Smooth muscle cell (in vitro differentiated cells): ENCODE measurements around the gene MIB2. TPM values are rescaled to one million over a fixed set of nuclear protein-coding genes. Genes with fewer than 3 reads are reported as not detected.

ENCODE experiments used
- DNase-seq: peaks from one replicate; lab custom pipeline; 2025; ENCODE audit not compliant: unreplicated experiment; lab: John Stamatoyannopoulos, UW
- H2AFZ ChIP-seq: fragments of 200-600 bp; sonication (generic); 2 replicates; pipeline ENCODE4 v1.6.0; 2016; ENCODE audit warnings: antibody characterized with exemption, low read depth, mild to moderate bottlenecking
- H3F3A ChIP-seq: fragments of 200-600 bp; sonication (generic); 2 replicates; pipeline ENCODE4 v1.6.0; 2017; ENCODE audit warnings: antibody characterized with exemption, low read depth
- H3K27ac ChIP-seq: fragments of 200-600 bp; sonication (generic); 2 replicates; pipeline ENCODE4 v1.5.1; 2016; ENCODE audit warnings: low read depth, mild to moderate bottlenecking
- H3K27me3 ChIP-seq: fragments of 200-600 bp; sonication (generic); 2 replicates; pipeline ENCODE4 v1.6.1; 2016; ENCODE audit warnings: low read depth, mild to moderate bottlenecking
- H3K36me3 ChIP-seq: fragments of 200-600 bp; sonication (generic); 2 replicates; pipeline ENCODE4 v1.5.1; 2016; ENCODE audit warnings: low read depth
- H3K4me1 ChIP-seq: fragments of 200-600 bp; sonication (generic); 2 replicates; pipeline ENCODE4 v1.5.1; 2016; ENCODE audit warnings: low read depth
- H3K4me2 ChIP-seq: fragments of 200-600 bp; sonication (generic); 2 replicates; pipeline ENCODE4 v1.6.0; 2016; ENCODE audit warnings: mild to moderate bottlenecking
- H3K4me3 ChIP-seq: fragments of 200-600 bp; sonication (generic); 2 replicates; pipeline ENCODE4 v1.5.1; 2016; ENCODE audit warnings: mild to moderate bottlenecking
- H3K79me2 ChIP-seq: fragments of 200-600 bp; sonication (generic); 2 replicates; pipeline ENCODE4 v1.6.0; 2016; ENCODE audit warnings: low read depth, mild to moderate bottlenecking
- H3K9ac ChIP-seq: fragments of 200-600 bp; sonication (generic); 2 replicates; pipeline ENCODE4 v1.6.0; 2016; ENCODE audit warnings: low read depth
- H3K9me3 ChIP-seq: fragments of 200-600 bp; sonication (generic); replicated peaks from 2 replicates; pipeline ENCODE4 v1.5.1; 2016; ENCODE audit warnings: low read depth
- H4K20me1 ChIP-seq: fragments of 200-600 bp; sonication (generic); 2 replicates; pipeline ENCODE4 v1.6.0; 2016; ENCODE audit warnings: low read depth
- CTCF ChIP-seq: fragments of 200-600 bp; sonication (generic); IDR thresholded peaks from 2 replicates; pipeline ENCODE4 v1.5.1; 2017; ENCODE audit warnings: borderline replicate concordance, mild to moderate bottlenecking, antibody characterized with exemption; ENCODE audit not compliant: insufficient read depth, poor library complexity, severe bottlenecking
- WGBS: methylation state at CpG from one replicate; pipeline ENCODE4 v1.1.7; 2016; ENCODE audit warnings: low lambda C conversion rate; 5-methylcytosine and 5-hydroxymethylcytosine counted together
- polyA plus RNA-seq: library from polyadenylated mRNA; unstranded; fragments of >200 nt; fragmentation: Nextera tagmentation; extraction: Ambion mirVana; gene quantifications from 2 replicates; pipeline ENCODE4 v1.2.1, GENCODE V29; 2016
- total RNA-seq: library from RNA; depleted of rRNA; stranded (reverse); fragments of >200 nt; gene quantifications from 2 replicates; pipeline ENCODE4 v1.2.3, GENCODE V29; 2014

Gene MIB2
- total and polyA plus RNA-seq, 2 experiments from 2014 or later: 42.7 to 61.2 TPM

- Histone ChIP-seq H3K79me2 (no peaks in the 10 kb centered on the region), H3K27ac (no peak overlapping the region), H3F3A (peaks cover 3% of the 10 kb centered on the region), H3K4me3 (no peak overlapping the region), H3K4me1 (peaks cover 8% of the 10 kb centered on the region), H2AFZ (no peak overlapping the region), H3K4me2 (no peak overlapping the region), H3K27me3 (no peaks in the 10 kb centered on the region), H3K36me3 (no peaks in the 10 kb centered on the region), H4K20me1 (peaks cover 60% of the 10 kb centered on the region), H3K9ac (no peak overlapping the region), H3K9me3 (no peaks in the 10 kb centered on the region)
- no peak for DNase-seq
- TF ChIP-seq CTCF: no peak
- 93% methylated on average over 5 of the region's 8 CpGs for WGBS
These were observed 10.5 kb downstream of the MIB2 start for GRCh38 chr1:1625824-1626206.

DNA sequence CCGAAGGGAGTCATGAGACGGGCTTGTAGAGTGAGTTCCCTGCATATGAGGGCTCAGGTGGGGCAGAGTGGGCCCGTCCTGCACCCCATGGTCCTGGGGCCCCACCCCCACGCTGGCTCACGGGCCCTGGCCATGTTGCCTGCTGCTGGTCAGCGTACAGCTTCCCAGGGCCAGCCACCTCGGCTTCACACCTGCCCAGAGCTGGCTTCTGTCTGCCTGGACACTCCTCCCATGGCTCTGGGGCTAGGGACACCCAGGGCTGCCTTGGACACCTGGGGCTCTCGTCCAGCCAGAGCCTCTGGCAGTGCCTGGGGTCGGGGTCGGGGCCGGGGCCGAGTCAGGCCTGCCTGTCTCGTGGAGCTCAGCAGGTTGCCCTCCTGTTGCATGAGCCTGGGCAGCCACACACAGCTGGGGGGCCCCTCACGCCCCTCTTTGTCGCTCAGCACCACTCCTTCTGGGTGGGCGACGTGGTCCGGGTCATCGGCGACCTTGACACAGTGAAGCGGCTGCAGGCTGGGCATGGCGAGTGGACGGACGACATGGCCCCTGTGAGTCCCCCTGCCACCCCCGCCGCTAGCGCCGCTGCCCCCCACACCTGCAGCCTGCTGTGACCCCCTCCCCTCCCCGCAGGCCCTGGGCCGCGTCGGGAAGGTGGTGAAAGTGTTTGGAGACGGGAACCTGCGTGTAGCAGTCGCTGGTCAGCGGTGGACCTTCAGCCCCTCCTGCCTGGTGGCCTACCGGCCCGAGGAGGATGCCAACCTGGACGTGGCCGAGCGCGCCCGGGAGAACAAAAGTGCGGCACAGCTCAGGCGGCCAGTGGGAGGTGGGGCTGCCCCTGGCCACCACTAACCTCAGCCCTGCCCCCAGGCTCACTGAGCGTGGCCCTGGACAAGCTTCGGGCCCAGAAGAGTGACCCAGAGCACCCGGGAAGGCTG lies 11.2 kb downstream of the MIB2 start:
- no peaks in the 10 kb centered on the region for H3K9me3 ChIP-seq
- TF ChIP-seq CTCF: no peak
- no peak overlapping the region for H3K4me3 ChIP-seq
- no peak for DNase-seq
- H3K79me2 ChIP-seq: no peaks in the 10 kb centered on the region
- H4K20me1 ChIP-seq: peaks cover 53% of the 10 kb centered on the region
- no peak overlapping the region for H3K4me2 ChIP-seq
- H3K9ac ChIP-seq: no peak overlapping the region
- WGBS: 95% methylated on average over 39 of the region's 48 CpGs
- H3K27ac ChIP-seq: no peak overlapping the region
- H3K36me3 ChIP-seq: no peaks in the 10 kb centered on the region
- no peak overlapping the region for H2AFZ ChIP-seq
- peaks cover 7% of the 10 kb centered on the region for H3K4me1 ChIP-seq
- peaks cover 4% of the 10 kb centered on the region for H3F3A ChIP-seq
- H3K27me3 ChIP-seq: no peaks in the 10 kb centered on the region

GRCh38 chr1:1627261-1627828 lies 12.0 kb downstream of the MIB2 start:
- Histone ChIP-seq H3K4me1 (peaks cover 3% of the 10 kb centered on the region), H3K79me2 (no peaks in the 10 kb centered on the region), H3K27ac (no peak overlapping the region), H3F3A (peaks cover 6% of the 10 kb centered on the region), H2AFZ (no peak overlapping the region), H3K27me3 (no peaks in the 10 kb centered on the region), H3K9ac (no peak overlapping the region), H3K36me3 (no peaks in the 10 kb centered on the region), H3K4me2 (no peak overlapping the region), H4K20me1 (peaks cover 44% of the 10 kb centered on the region), H3K4me3 (no peak overlapping the region), H3K9me3 (no peaks in the 10 kb centered on the region)
- no peak for TF ChIP-seq CTCF
- WGBS: 88% methylated on average over 33 of the region's 37 CpGs
- no peak for DNase-seq
